ENCODE measurements around the gene FOXQ1.

Gene FOXQ1

GRCh38 chr6:1296542-1296941 is 15.4 kb upstream of the FOXQ1 start:
- Histone ChIP-seq H3K27me3 (replicated peaks; ENCODE audit: control insufficient read depth, insufficient read depth, low read length) (no peaks in the 10 kb centered on the region; the same call in 1 of the 2 replicates), H3K36me3 (ENCODE audit: control insufficient read depth, insufficient read depth, low read length) (no peaks in the 10 kb centered on the region), H3K4me3 (replicated peaks; ENCODE audit: low read depth, low read length) (no peak overlapping the region)
- no peak for DNase-seq (ENCODE audit: extremely low read depth, insufficient read length)
- TF ChIP-seq CTCF (IDR thresholded peaks at IDR 0.05; ENCODE audit: insufficient read depth, low read length, poor library complexity, severe bottlenecking), result no peak

- Histone ChIP-seq H3K27me3 (replicated peaks; ENCODE audit: control insufficient read depth, insufficient read depth, low read length) (no peaks in the 10 kb centered on the region; the same call in 1 of the 2 replicates), H3K4me3 (replicated peaks; ENCODE audit: low read depth, low read length) (no peak overlapping the region), H3K36me3 (ENCODE audit: control insufficient read depth, insufficient read depth, low read length) (no peaks in the 10 kb centered on the region)
- no peak for TF ChIP-seq CTCF (IDR thresholded peaks at IDR 0.05; ENCODE audit: insufficient read depth, low read length, poor library complexity, severe bottlenecking)
- no peak for DNase-seq (ENCODE audit: extremely low read depth, insufficient read length)
Observed at GRCh38 chr6:1297746-1298145, 14.2 kb upstream of the FOXQ1 start.

GRCh38 chr6:1298768-1299167 is 13.1 kb upstream of the FOXQ1 start:
- Histone ChIP-seq H3K27me3 (replicated peaks; ENCODE audit: control insufficient read depth, insufficient read depth, low read length) (no peaks in the 10 kb centered on the region; the same call in 1 of the 2 replicates), H3K4me3 (replicated peaks; ENCODE audit: low read depth, low read length) (no peak overlapping the region), H3K36me3 (ENCODE audit: control insufficient read depth, insufficient read depth, low read length) (no peaks in the 10 kb centered on the region)
- no peak for DNase-seq (ENCODE audit: extremely low read depth, insufficient read length)
- TF ChIP-seq CTCF (IDR thresholded peaks at IDR 0.05; ENCODE audit: insufficient read depth, low read length, poor library complexity, severe bottlenecking), result no peak

- no peak for TF ChIP-seq CTCF (IDR thresholded peaks at IDR 0.05; ENCODE audit: insufficient read depth, low read length, poor library complexity, severe bottlenecking)
- H3K27me3 ChIP-seq (replicated peaks; ENCODE audit: control insufficient read depth, insufficient read depth, low read length), result peaks cover 2% of the 10 kb centered on the region; the same call in 1 of the 2 replicates
- H3K4me3 ChIP-seq (replicated peaks; ENCODE audit: low read depth, low read length), result no peak overlapping the region
- no peaks in the 10 kb centered on the region for H3K36me3 ChIP-seq (ENCODE audit: control insufficient read depth, insufficient read depth, low read length)
- DNase-seq (ENCODE audit: extremely low read depth, insufficient read length), result no peak
Observed at GRCh38 chr6:1306133-1306532, 5.8 kb upstream of the FOXQ1 start.

GRCh38 chr6:1309366-1309765 is 2.5 kb upstream of the FOXQ1 start:
- no peak for TF ChIP-seq CTCF (IDR thresholded peaks at IDR 0.05; ENCODE audit: insufficient read depth, low read length, poor library complexity, severe bottlenecking)
- Histone ChIP-seq H3K27me3 (replicated peaks; ENCODE audit: control insufficient read depth, insufficient read depth, low read length) (peaks cover 4% of the 10 kb centered on the region), H3K4me3 (replicated peaks; ENCODE audit: low read depth, low read length) (no peak overlapping the region), H3K36me3 (ENCODE audit: control insufficient read depth, insufficient read depth, low read length) (no peaks in the 10 kb centered on the region)
- DNase-seq (ENCODE audit: extremely low read depth, insufficient read length), result no peak
